ENCODE results near the gene NIPAL3.
"Not testable (repeated sequence)": the region's sequence is repeated elsewhere in the genome, so short reads cannot be mapped to it uniquely, and the experiment has no call there.

NIPAL3 gene

DNA sequence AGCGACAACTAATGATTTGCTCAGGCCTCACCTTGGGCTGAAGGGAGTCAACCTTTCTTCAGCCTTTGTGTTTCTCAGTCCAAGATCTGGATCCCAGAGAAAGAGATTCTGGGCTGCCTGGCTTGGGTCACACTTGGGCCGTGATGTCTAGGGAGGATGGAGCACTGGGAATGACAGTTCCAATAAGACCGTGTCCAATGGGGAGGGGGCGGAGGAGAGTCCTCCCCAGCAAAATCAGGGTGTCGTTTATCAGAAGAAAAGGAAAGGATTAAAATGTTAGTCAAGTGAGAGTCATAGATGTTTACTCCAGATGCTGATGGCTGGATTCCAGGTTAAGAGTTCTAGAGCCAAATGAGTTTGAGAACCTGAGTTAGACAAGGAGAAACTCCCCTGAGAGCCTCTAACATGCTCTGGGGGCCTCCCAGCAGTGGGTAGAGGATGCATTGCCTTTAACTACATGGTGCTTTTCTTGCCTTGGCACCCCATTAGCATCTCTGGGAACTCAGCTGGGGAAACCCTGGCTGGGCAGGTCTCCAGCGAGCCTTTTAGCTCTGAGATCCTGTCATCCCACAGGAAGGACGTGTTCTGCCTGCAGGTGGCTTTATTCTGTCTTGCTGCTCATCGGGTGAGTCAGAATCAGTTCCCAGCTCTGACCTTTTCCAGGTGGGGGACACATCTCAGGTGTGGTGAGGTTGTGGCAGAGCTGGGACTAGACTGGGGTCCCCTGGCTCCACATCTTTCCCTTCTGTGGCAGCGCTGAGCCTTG lies 22.2 kb downstream of the NIPAL3 start:
- Histone ChIP-seq H4K20me1 (peaks cover 35% of the 10 kb centered on the region; the same call in 1 of the 2 replicates), H3K9me3 (no peaks in the 10 kb centered on the region), H3K27me3 (no peaks in the 10 kb centered on the region), H3K4me2 (no peak overlapping the region), H3K9ac (no peak overlapping the region), H3K27ac (no peak overlapping the region), H3K4me1 (no peaks in the 10 kb centered on the region), H3K4me3 (no peak overlapping the region), H3K36me3 (peaks cover 37% of the 10 kb centered on the region; the same call in 1 of the 2 replicates)
- TF ChIP-seq Cebpa-rat (IDR thresholded peaks at IDR 0.05): no peak

GRCh38 chr1:24438423-24438901 lies 22.9 kb downstream of the NIPAL3 start:
- no peak for TF ChIP-seq Cebpa-rat (IDR thresholded peaks at IDR 0.05)
- Histone ChIP-seq H4K20me1 (peaks cover 28% of the 10 kb centered on the region; the same call in 1 of the 2 replicates), H3K9ac (no peak overlapping the region)

DNA sequence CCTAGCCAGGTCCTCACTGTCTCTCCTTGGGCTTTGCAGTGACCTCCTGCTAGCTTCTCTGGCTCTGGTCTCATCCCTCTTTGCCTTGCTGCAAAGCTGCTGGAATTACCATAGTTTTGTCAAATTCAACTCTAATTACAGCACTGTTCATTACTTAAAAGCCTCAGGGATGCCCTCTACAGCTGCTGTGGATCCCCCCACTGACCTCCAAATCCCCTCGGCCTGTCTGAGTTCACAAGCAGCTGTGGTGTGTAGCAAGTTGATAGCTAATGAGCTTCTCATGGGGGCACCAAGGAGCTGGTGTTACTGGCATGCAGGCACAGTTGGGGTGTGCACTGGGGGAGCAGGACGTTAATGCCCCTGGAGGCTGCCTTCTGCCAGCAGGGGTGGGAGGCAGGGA lies 24.8 kb downstream of the NIPAL3 start:
- Histone ChIP-seq H3K4me2 (no peak overlapping the region), H3K9ac (no peak overlapping the region), H4K20me1 (peaks cover 27% of the 10 kb centered on the region; the same call in 1 of the 2 replicates), H3K27ac (no peak overlapping the region), H3K4me1 (no peaks in the 10 kb centered on the region), H3K9me3 (no peaks in the 10 kb centered on the region), H3K36me3 (peaks cover 40% of the 10 kb centered on the region; the same call in 1 of the 2 replicates), H3K4me3 (no peak overlapping the region), H3K27me3 (no peaks in the 10 kb centered on the region)
- TF ChIP-seq Cebpa-rat (IDR thresholded peaks at IDR 0.05): no peak

More at GRCh38 chr1:24438423-24438901, 22.9 kb downstream of the NIPAL3 start:
- Histone ChIP-seq H3K4me1 (no peaks in the 10 kb centered on the region), H3K27me3 (no peaks in the 10 kb centered on the region), H3K9me3 (no peaks in the 10 kb centered on the region), H3K27ac (no peak overlapping the region), H3K4me3 (no peak overlapping the region), H3K4me2 (no peak overlapping the region), H3K36me3 (peaks cover 32% of the 10 kb centered on the region; the same call in 1 of the 2 replicates)

- H3K4me2 ChIP-seq: no peak overlapping the region
- TF ChIP-seq Cebpa-rat (IDR thresholded peaks at IDR 0.05): no peak
- H3K9ac ChIP-seq: no peak overlapping the region
- H4K20me1 ChIP-seq: peaks cover 27% of the 10 kb centered on the region; the same call in 1 of the 2 replicates
- H3K27ac ChIP-seq: no peak overlapping the region
- H3K36me3 ChIP-seq: peaks cover 48% of the 10 kb centered on the region; the same call in 1 of the 2 replicates
- H3K9me3 ChIP-seq: no peaks in the 10 kb centered on the region
- H3K4me3 ChIP-seq: no peak overlapping the region
- H3K27me3 ChIP-seq: no peaks in the 10 kb centered on the region
- no peaks in the 10 kb centered on the region for H3K4me1 ChIP-seq
Measured at GRCh38 chr1:24441480-24441879, 25.9 kb downstream of the NIPAL3 start.

DNA sequence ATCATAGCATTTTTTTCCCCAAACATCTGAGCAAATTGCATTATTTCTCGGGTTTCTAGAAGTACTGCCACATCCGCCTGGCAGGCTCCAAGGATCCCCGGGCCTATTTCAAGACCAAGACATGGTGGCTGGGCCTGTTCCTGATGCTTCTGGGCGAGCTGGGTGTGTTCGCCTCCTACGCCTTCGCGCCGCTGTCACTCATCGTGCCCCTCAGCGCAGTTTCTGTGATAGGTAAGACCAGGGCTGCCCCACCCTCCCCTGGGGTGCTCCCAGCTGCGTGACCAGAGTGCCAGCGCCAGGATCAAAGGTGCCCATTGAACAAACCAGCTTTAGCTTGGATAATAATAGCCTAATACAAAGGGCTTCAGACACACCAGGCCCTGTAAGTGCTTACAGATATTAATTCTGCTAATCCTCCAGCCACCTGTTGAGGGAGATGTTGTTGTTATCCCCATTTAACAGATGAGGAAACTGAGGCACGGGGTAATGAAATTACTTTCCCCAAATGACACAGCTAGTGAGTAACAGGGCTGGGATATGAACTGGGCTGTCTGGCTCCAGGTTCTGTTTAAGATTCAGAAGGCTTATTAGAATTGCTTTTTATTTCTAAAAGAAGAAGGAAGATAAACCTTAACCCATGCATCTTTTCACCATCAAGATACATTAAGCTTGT lies 26.5 kb downstream of the NIPAL3 start:
- Histone ChIP-seq H3K4me2 (no peak overlapping the region), H3K4me1 (no peaks in the 10 kb centered on the region), H3K36me3 (peaks cover 54% of the 10 kb centered on the region; the same call in 1 of the 2 replicates), H3K4me3 (no peak overlapping the region), H3K27me3 (no peaks in the 10 kb centered on the region), H3K27ac (no peak overlapping the region), H3K9ac (no peak overlapping the region), H3K9me3 (no peaks in the 10 kb centered on the region), H4K20me1 (peaks cover 27% of the 10 kb centered on the region; the same call in 1 of the 2 replicates)
- TF ChIP-seq Cebpa-rat (IDR thresholded peaks at IDR 0.05): no peak

DNA sequence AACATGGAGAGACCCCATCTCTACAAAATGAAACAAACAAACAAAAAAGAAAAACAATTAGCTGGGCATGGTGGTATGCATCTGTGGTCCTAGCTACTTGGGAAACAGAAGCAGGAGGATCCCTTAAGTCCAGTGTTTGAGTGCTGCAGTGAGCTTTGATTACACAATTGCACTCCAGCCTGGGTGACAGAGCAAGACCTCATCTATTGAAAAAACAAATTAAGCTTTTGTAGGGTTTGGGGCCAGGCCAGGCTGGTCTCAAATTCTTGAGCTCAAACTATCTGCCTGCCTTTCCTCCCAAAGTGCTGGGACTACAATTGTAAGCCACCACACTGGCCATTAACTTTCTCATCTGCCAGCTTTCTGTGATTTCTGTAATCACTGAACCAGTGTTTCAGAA lies 27.2 kb downstream of the NIPAL3 start:
- TF ChIP-seq Cebpa-rat (IDR thresholded peaks at IDR 0.05): no peak
- Histone ChIP-seq H3K9ac (no peak overlapping the region), H4K20me1 (peaks cover 26% of the 10 kb centered on the region; the same call in 1 of the 2 replicates), H3K27me3 (no peaks in the 10 kb centered on the region), H3K9me3 (no peaks in the 10 kb centered on the region), H3K4me1 (no peaks in the 10 kb centered on the region), H3K4me2 (no peak overlapping the region), H3K36me3 (peaks cover 58% of the 10 kb centered on the region; the same call in 1 of the 2 replicates), H3K4me3 (no peak overlapping the region), H3K27ac (no peak overlapping the region)

DNA sequence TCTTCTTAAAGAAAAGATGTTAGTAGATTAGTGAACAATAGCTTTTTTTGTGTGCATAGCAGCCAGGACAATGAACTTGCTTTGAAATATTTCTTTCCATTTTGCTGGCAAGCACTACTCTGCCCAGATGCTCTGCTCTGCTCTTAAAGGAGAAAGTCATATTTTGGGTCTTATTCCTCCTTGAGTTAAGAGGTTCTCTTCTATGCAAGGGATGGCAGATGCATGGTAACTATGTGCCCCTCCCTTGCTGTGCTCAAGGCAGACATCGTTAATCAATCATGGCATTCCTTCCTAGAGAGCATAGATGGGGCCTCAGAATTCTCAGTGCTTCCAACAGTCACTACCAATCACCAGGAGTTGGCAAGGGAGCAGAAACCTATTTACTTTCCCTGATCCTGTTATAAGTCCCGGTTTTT lies 27.6 kb downstream of the NIPAL3 start:
- H3K36me3 ChIP-seq: peaks cover 59% of the 10 kb centered on the region; the same call in 1 of the 2 replicates
- no peaks in the 10 kb centered on the region for H3K27me3 ChIP-seq
- H3K4me3 ChIP-seq: no peak overlapping the region
- H3K9me3 ChIP-seq: no peaks in the 10 kb centered on the region
- no peak overlapping the region for H3K27ac ChIP-seq
- no peaks in the 10 kb centered on the region for H3K4me1 ChIP-seq
- no peak overlapping the region for H3K4me2 ChIP-seq
- no peak overlapping the region for H3K9ac ChIP-seq
- H4K20me1 ChIP-seq: peaks cover 21% of the 10 kb centered on the region; the same call in 1 of the 2 replicates
- TF ChIP-seq Cebpa-rat (IDR thresholded peaks at IDR 0.05): no peak

GRCh38 chr1:24446446-24446845 lies 30.8 kb downstream of the NIPAL3 start:
- H3K4me3 ChIP-seq, H4K20me1 ChIP-seq, H3K4me1 ChIP-seq, H3K27me3 ChIP-seq, H3K4me2 ChIP-seq, H3K27ac ChIP-seq, H3K9ac ChIP-seq, H3K9me3 ChIP-seq: not testable (repeated sequence)
- H3K36me3 ChIP-seq: peaks cover 62% of the 10 kb centered on the region

- no peak for TF ChIP-seq Cebpa-rat (IDR thresholded peaks at IDR 0.05)
- no peak overlapping the region for H3K4me2 ChIP-seq
- no peaks in the 10 kb centered on the region for H4K20me1 ChIP-seq
- no peaks in the 10 kb centered on the region for H3K4me1 ChIP-seq
- H3K27me3 ChIP-seq: no peaks in the 10 kb centered on the region
- no peak overlapping the region for H3K4me3 ChIP-seq
- no peak overlapping the region for H3K9ac ChIP-seq
- H3K27ac ChIP-seq: no peak overlapping the region
- H3K36me3 ChIP-seq: peaks cover 68% of the 10 kb centered on the region
- no peaks in the 10 kb centered on the region for H3K9me3 ChIP-seq
Measured at GRCh38 chr1:24450316-24450715, 34.7 kb downstream of the NIPAL3 start.

DNA sequence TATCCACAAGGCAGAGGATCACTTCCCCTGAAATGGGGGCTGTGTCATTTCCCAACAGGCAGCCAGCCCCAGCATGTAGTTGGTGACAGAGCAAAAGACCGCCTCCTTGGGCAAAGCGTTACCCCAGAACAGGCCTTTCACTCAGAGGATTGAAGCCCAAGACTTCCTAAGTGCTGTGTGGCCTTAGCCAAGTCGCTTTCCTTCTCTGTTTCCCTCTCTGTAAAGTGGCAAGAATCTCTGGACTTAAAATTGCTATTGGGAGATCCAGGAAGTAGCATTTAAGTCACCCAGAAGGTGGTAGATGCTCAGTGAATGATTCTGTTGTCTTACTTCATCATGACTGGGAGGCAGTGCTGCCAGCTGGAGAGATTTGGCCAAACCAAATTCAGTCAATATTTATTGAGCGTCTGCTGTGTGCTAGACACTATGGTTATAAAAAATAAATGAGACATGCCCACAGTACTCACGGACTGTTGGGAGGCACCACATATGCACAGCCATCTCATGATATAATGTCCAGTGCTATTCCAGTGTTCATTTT lies 35.3 kb downstream of the NIPAL3 start:
- peaks cover 68% of the 10 kb centered on the region for H3K36me3 ChIP-seq
- no peaks in the 10 kb centered on the region for H3K9me3 ChIP-seq
- H3K27me3 ChIP-seq: no peaks in the 10 kb centered on the region
- H4K20me1 ChIP-seq: no peaks in the 10 kb centered on the region
- no peak for TF ChIP-seq Cebpa-rat (IDR thresholded peaks at IDR 0.05)
- no peak overlapping the region for H3K4me2 ChIP-seq
- no peak overlapping the region for H3K4me3 ChIP-seq
- no peaks in the 10 kb centered on the region for H3K4me1 ChIP-seq
- H3K27ac ChIP-seq: no peak overlapping the region
- no peak overlapping the region for H3K9ac ChIP-seq

Measured in BLaER1 (cell line).